GM19043 (cell line): ENCODE results near the gene RGS14.
"Not testable (repeated sequence)": the region's sequence is repeated elsewhere in the genome, so short reads cannot be mapped to it uniquely, and the experiment has no call there.

Experiments used
- ATAC-seq: cut with Tn5 transposase; IDR thresholded peaks from one replicate; pipeline ENCODE4 v1.9.1; 2021; ENCODE audit warnings: low read depth; ENCODE audit not compliant: unreplicated experiment

RGS14 gene

GRCh38 chr5:177375516-177375915 lies 17.8 kb downstream of the RGS14 start:
- not testable (repeated sequence) for ATAC-seq

GRCh38 chr5:177376107-177376506 lies 18.4 kb downstream of the RGS14 start:
- no peak for ATAC-seq

GRCh38 chr5:177377851-177378776 lies 20.4 kb downstream of the RGS14 start:
- ATAC-seq = no peak

- ATAC-seq = peak; percentile 67
These were observed 21.5 kb downstream of the RGS14 start for GRCh38 chr5:177378884-177379883.

- no peak for ATAC-seq
These were observed 23.0 kb downstream of the RGS14 start for GRCh38 chr5:177380805-177381126.

- no peak for ATAC-seq
These were observed 24.8 kb downstream of the RGS14 start for GRCh38 chr5:177382423-177383029.

GRCh38 chr5:177383181-177383580 lies 25.5 kb downstream of the RGS14 start:
- no peak for ATAC-seq

- no peak for ATAC-seq
These were observed 26.4 kb downstream of the RGS14 start, which contains the start of gene SLC34A1 for GRCh38 chr5:177384134-177384533. SLC34A1 (plus strand) TSS chr5:177384434; CDS start chr5:177385742, 1,308 bp downstream.

- ATAC-seq = no peak
These were observed 28.0 kb downstream of the RGS14 start for GRCh38 chr5:177385720-177386119.

- no peak for ATAC-seq
These were observed 28.8 kb downstream of the RGS14 start for GRCh38 chr5:177386542-177386941.

GRCh38 chr5:177387405-177387804 lies 29.7 kb downstream of the RGS14 start:
- ATAC-seq = no peak

- no peak for ATAC-seq
These were observed 30.9 kb downstream of the RGS14 start for GRCh38 chr5:177388521-177389052.

- no peak for ATAC-seq
These were observed 31.8 kb downstream of the RGS14 start for GRCh38 chr5:177389241-177390169.

GRCh38 chr5:177390363-177391300 lies 32.9 kb downstream of the RGS14 start:
- ATAC-seq = peak; percentile 56

GRCh38 chr5:177392765-177393164 lies 35.0 kb downstream of the RGS14 start:
- no peak for ATAC-seq

- ATAC-seq = no peak
These were observed 35.6 kb downstream of the RGS14 start for GRCh38 chr5:177393206-177393765.

GRCh38 chr5:177393990-177394389 lies 36.3 kb downstream of the RGS14 start:
- no peak for ATAC-seq

- ATAC-seq = no peak
These were observed 38.4 kb downstream of the RGS14 start for GRCh38 chr5:177396078-177396477.
